K562 treated with DMSO at 1 percent for 24 hours (cell line): ENCODE results near the gene CCDC57. TPM values are rescaled to one million over a fixed set of nuclear protein-coding genes. Genes with fewer than 3 reads are reported as not detected.

ENCODE experiments used
- total RNA-seq: library from RNA; unstranded; fragments of 300-600 nt; gene quantifications from 2 replicates; pipeline ENCODE4 v1.2.3, GENCODE V29; 2022; ENCODE audit warnings: low read depth; ENCODE audit not compliant: insufficient read depth

The CCDC57 gene
- total RNA-seq: 13.4 and 16.2 TPM in 2 replicates

GRCh38 chr17:82212331-82213250 is at the start of gene CCDC57:
TSS of gene CCDC57 (minus strand) at chr17:82212842. CDS start at chr17:82201944, 10,898 bp downstream.

GRCh38 chr17:82228842-82229697 is 16.4 kb upstream of the CCDC57 start, which contains the start of gene SLC16A3:
TSS of gene SLC16A3 (plus strand) at chr17:82229042. CDS start at chr17:82236009, 6,967 bp downstream.

DNA sequence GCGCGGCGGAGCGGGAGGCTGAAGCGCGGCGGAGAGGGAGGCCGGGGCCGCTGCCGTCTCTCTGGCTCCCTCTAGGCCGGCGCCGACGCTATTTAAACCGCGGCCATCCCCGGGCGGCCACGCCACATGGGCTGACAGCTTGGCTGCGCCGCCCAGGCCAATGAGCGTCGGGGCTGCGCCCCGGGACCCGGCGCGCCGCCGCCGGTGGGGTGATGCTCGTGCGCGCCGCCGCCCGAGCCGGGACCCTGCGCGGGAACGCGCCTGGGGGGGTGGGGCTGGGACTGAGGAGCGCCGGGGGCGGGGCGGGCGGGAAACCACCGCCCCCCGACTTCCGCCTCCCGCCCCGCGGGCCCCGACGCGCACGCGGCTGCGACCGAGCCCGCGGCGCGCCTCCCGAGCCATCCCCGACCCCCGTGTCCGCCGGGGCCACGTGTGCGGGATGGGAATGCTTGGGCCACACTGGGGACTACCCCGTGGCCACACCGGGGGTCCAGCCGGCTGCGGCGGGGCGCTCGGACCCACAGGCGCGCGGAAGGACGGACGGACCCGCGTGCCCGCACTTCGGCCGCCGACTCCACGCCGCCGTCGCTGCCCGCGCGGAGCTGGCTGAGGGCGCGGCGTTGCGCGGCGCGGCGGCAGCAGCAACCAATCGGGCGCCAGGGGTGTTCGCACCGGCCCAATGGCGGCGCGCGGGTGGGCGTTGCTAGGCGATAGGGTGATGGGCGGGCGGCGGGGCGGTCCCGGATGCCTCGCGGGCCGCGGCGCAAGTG is 114.3 kb downstream of the CCDC57 start, which contains the start of gene FASN:
Gene FASN (minus strand): TSS at position 68 of the 770 bp plus-strand sequence. CDS start 1,791 bp downstream, outside the sequence.

GRCh38 chr17:82065638-82066303 is 146.9 kb downstream of the CCDC57 start, which contains the start of gene DUS1L:
TSS of gene DUS1L (minus strand) at chr17:82065804. CDS start at chr17:82065059, 745 bp downstream.

DNA sequence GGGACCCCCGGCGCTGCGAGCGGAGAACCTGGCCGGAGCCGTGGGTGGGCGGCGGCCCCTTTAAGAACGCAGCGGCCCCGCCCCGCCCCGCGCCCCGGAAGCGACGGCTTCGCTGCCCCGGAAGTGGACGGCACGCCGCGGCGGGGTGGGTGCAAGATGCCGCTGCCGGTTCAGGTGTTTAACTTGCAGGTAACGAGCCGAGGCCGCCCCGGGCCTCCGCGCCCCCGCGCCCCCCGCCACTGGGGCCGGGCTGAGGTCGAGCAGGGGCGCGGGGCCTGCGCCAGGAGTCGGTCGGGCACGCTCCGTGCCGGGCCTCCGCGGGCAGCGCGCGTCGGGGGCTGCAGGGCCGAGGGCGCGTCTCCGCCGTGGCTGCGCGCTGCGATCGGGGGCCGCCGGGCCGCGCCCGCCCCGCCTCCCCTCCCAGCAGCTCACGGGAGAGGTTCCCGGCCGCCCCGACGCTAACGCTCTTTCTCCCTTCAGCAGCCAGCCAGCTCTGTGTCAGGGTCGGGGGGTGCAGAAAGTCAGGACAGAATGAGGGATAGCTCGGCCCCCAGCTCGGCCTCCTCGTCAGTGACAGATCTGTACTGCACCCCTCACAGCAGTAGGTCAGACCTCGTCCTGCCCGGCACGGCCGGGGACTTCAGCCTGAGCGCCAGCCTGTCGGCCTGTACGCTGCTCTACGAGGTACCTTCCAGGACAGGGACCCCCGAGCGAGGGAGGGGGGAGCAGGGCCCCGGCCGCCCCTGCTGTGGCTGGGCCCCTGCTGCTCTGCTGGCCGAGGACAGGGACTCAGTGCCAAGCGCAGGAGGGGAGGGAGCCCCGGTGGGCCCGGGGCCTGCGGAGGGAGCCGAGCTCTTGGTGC is 160.6 kb downstream of the CCDC57 start, which contains the start of the genes GPS1 and RFNG:
Gene GPS1 (plus strand): TSS at position 123 of the 862 bp plus-strand sequence. CDS start 34 bp downstream, at position 157.
Gene RFNG (minus strand): TSS at position 36 of the 862 bp plus-strand sequence. CDS start 45 bp downstream, outside the sequence.

Other genes starting within 250 kb of the CCDC57 start
- gene ASPSCR1, start 235.2 kb downstream of the CCDC57 start, total RNA-seq: 43.2 and 43.6 TPM in 2 replicates
- 146 and 169 TPM in 2 replicates for gene CENPX, start 190.0 kb downstream of the CCDC57 start, total RNA-seq
- 14.3 and 16.2 TPM in 2 replicates for gene LRRC45, start 189.5 kb downstream of the CCDC57 start, total RNA-seq
- 64.4 and 76.8 TPM in 2 replicates for gene RAC3, start 181.2 kb downstream of the CCDC57 start, total RNA-seq
- 391 and 415 TPM in 2 replicates for gene DCXR, start 175.1 kb downstream of the CCDC57 start, total RNA-seq
- 33.5 and 41.3 TPM in 2 replicates for gene RFNG, start 161.0 kb downstream of the CCDC57 start, total RNA-seq
- gene GPS1, start 160.9 kb downstream of the CCDC57 start, total RNA-seq: 156 and 180 TPM in 2 replicates
- 220 and 240 TPM in 2 replicates for gene DUS1L, start 147.0 kb downstream of the CCDC57 start, total RNA-seq
- gene FASN, start 114.6 kb downstream of the CCDC57 start, total RNA-seq: 161 and 174 TPM in 2 replicates
- gene SLC16A3, start 16.2 kb upstream of the CCDC57 start, total RNA-seq: 3.5 and 5.1 TPM in 2 replicates
- 165 and 173 TPM in 2 replicates for gene CSNK1D, start 60.9 kb upstream of the CCDC57 start, total RNA-seq
- not detected in 2 replicates for gene CD7, start 104.8 kb upstream of the CCDC57 start, total RNA-seq
- not detected in 2 replicates for gene SECTM1, start 120.9 kb upstream of the CCDC57 start, total RNA-seq
- gene TEX19, start 146.4 kb upstream of the CCDC57 start, total RNA-seq: 2.7 and 3.2 TPM in 2 replicates
- 0.22 TPM in 1 of 2 replicates, not detected in the other for gene UTS2R, start 158.9 kb upstream of the CCDC57 start, total RNA-seq
- gene HEXD, start 205.5 kb upstream of the CCDC57 start, total RNA-seq: 33.6 and 44.4 TPM in 2 replicates
- 32.0 and 33.3 TPM in 2 replicates for gene OGFOD3, start 205.7 kb upstream of the CCDC57 start, total RNA-seq
- 92.7 and 102 TPM in 2 replicates for gene CYBC1, start 237.9 kb upstream of the CCDC57 start, total RNA-seq
- gene NARF, start 245.9 kb upstream of the CCDC57 start, total RNA-seq: 354 and 357 TPM in 2 replicates